ENCODE results near the gene UST.

Gene UST

GRCh38 chr6:149063468-149063867 is 316.6 kb downstream of the UST start:
- DNase-seq (ENCODE audit: low spot score), result no peak

DNA sequence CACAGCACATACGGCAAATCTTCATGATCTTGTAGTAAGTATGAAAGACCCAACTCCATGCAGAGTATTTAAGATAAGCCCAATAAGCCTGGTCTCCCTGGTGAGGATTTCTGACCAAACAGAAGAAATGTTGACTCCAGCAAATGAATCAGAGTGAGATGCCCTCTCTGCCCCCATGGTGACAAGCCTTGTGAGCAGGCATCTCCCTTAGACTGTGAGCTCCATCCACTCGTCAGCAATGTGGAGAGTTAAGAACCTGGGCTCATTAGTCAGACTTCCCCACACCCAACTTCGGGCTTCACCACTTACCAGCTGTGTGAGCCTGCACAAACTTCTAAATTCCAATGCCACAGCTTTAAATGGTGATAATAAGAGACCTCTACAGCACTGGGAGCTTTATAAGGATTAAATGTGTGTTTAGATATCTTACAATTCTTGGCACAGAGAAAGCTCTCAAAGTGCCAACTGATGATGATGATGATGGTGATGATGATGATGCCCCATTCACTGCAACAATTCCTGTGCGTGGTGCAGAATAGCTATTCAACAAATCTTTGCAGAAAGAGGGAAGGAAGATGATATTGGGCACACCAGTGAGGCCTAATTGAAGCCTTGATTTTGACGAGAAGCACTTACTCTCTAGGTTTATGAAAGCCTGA is 317.3 kb downstream of the UST start:
- DNase-seq (ENCODE audit: low spot score), result no peak

DNA sequence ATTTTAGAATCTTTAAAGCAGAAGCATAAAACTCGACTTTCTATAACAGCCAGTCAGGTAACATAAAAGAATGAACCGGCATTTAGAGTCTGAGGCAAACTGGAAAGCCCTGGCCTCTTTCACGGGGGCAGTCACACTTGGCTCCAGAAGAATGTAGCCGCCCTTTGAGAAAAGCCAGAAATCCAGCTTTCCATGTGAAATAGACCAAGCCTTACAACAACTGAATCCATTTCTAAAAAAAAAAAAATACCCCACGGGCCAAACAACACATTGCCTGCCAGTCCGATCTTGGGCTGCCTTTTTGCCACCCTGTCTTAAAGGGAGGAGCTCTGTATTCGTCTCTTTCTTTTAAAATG is 317.8 kb downstream of the UST start:
- DNase-seq (ENCODE audit: low spot score), result no peak

DNA sequence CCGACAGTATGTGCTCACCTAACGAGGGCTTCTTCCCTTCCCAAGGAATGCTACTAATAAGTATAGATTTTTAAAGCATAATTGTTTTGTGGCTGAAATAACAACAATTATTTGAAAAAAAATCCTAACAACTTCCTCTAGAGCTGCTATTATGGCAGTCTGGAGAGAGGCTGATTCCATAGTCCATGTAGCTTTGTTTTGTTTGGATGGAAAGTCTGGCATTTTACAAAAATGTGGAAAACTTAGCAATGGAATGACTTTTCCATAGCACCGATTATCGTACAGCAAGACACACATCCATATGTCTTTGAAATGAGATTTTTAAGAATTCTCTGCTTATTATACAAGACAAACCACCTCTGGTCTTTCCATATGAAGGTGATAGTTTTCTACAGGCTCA is 318.3 kb downstream of the UST start:
- no peak for DNase-seq (ENCODE audit: low spot score)

DNA sequence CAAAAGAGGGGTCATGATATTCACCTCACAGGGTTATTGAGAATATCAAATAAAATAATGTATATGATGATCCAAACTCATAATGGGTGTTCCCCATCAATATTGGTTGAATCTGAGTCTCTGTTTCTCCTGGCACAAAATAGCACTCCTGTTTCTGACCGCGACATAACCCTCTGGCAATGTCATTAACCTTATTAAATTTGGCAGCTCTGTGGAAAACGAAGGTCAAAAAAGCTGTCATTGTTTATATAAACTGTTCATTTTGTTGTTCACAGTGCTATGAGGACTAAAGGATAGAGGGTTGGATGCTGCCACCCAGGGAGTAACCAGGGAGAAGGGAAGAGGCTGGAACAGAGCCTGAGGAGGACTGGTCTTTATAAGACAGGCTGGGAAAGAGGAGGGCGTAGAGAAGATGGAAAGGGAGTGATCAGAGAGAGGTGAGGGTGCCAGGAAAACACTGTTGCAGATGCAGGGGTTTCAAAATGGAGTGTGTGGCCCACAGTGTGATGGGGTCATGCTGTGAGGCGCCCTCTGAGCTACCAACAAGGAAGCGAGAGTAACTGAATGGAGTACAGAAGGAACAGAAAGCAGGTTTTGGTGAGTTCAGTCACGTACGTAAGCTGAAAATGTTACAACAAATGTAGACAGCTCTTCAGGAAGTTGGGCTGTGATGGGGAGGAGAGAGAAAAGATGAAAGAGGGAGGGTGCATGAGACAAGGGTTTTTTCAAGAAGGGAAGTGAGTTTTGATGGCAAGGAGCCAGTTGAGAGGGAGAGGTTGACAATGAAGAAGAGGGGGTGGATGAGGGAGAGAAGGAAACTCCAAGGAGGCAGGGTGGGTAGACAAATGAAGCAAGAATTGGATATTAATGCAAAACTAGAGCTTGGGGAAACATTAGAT is 319.1 kb downstream of the UST start:
- no peak for DNase-seq (ENCODE audit: low spot score)

DNA sequence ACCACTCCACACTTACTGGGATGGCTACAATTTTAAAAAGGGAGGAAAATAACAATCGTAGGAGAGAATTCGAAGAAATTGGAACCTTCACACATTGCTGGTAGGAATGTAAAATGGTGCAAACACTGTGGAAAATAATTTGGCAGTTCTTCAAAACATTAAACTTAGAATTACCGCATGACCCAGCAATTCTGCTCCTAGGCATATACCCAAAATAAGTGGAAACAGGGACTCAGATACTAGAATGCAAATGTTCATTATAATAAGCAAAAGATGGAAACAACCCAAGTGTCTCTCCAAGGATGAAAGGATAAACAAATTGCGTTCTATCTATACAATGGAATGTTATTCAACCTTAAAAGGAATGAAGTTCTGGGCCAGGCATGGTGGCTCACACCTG is 325.2 kb downstream of the UST start:
- DNase-seq (ENCODE audit: low spot score), result no peak

- DNase-seq (ENCODE audit: low spot score), result no peak
Observed at GRCh38 chr6:149074832-149075258, 328.0 kb downstream of the UST start.

- DNase-seq (ENCODE audit: low spot score), result no peak
Observed at GRCh38 chr6:149075616-149076354, 329.0 kb downstream of the UST start.

DNA sequence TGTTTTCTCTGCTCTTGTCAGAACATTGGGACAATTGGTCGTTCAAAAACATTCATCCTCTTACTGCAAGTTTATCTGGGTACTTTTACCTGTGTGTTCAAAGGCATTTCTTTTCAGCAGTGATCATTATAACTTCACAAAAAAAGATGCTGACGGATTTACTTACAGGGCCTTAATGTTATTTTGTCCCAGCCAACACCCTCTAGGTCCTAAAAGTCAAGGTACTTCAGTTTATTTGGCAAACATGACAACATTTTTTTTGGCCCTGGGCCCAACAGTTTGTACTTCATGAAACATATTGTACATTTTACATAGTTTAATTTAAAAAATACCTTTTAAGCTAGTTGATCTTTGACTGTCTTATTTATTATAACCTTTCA is 329.5 kb downstream of the UST start:
- DNase-seq (ENCODE audit: low spot score), result no peak

DNA sequence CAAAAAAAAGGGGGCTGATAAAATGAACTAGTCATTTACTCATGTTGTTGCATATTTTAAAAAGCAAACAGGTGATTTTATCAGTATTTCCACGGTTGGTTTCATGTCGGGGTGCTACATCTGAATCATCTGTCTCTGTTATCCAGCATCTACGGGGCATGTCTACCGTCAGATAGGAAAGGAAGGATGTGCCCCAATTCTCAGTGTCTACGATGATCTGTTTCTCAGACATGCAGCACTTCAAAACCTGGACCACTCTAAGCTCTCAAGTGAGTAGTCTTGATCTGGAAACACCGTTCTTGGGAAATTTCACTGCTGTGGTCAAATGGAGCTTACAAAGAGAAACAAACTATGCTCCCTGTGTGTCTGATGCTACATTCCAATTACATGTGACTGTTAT is 330.4 kb downstream of the UST start:
- DNase-seq (ENCODE audit: low spot score), result no peak

- no peak for DNase-seq (ENCODE audit: low spot score)
Observed at GRCh38 chr6:149078211-149078782, 331.5 kb downstream of the UST start.

DNA sequence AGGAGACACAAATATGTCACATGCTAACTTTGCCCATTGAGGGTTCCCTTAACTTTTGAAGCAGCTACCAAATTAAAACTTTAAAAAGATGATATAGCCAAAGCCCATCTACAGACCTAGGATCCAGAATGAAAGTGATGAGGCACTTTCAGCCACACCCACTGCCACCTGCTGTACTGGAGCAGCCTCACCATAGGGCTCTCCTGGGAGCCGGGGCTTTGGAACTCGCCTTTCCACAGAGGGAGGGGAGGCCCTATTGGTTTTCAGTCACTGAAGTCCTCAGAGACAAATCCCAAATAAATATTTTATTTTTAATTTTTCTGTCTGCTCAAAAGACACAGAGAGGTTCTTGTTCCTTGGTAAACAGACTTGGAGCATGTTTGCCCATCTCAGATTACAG is 332.6 kb downstream of the UST start:
- no peak for DNase-seq (ENCODE audit: low spot score)

DNA sequence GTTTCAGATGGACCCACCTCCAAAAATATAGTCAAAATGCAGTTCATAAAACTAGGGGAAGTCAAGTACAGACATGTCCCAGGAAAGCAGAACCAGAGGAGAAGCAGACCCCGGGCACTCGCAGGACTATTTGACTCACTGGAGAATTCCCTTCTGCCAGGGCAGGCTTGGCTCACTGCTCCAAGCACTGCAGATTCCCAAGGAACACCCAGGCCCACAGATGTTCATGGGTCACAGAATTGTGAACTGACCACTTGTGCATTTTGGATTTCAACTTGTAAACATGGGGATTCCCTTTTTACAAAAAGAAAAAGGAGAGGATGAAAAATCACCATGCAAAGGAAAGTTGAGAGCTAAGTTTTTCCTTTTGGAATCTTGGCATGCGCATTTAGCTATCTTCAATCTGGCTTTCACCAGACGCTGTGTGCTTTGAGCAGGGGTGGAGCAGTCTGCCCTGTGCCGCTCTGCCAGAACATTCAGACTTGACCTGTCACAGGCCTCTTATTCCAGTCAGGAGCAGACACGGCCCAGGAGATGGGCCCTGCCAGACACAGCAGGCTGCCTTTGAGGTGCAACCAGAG is 333.2 kb downstream of the UST start:
- no peak for DNase-seq (ENCODE audit: low spot score)

GRCh38 chr6:149080511-149080910 is 333.7 kb downstream of the UST start:
- no peak for DNase-seq (ENCODE audit: low spot score)

- DNase-seq (ENCODE audit: low spot score), result no peak
Observed at GRCh38 chr6:149081281-149081680, 334.5 kb downstream of the UST start.

GRCh38 chr6:149082320-149082719 is 335.5 kb downstream of the UST start:
- DNase-seq (ENCODE audit: low spot score), result peak; percentile 36

GRCh38 chr6:149084026-149084425 is 337.2 kb downstream of the UST start:
- no peak for DNase-seq (ENCODE audit: low spot score)

GRCh38 chr6:149084808-149085556 is 338.2 kb downstream of the UST start:
- no peak for DNase-seq (ENCODE audit: low spot score)

DNA sequence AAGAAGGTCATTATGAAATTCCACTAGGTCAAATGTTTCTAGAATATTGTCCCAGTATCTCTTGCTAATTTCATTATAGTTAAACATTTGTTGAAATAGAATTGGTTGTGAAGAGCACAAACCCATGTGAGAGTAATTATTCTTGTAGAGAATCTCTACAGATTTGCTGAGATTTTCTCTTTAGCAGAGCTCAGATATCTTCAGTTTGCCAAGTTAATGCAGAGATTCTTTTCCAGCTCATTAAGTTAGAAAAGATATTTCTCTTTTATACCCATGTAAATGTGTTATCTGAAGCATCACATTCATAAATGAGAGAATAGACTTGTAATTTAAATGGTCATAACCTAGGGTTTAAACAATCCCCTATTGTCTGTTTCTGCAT is 338.7 kb downstream of the UST start:
- DNase-seq (ENCODE audit: low spot score), result no peak

GRCh38 chr6:149086363-149086762 is 339.5 kb downstream of the UST start:
- DNase-seq (ENCODE audit: low spot score), result no peak

DNA sequence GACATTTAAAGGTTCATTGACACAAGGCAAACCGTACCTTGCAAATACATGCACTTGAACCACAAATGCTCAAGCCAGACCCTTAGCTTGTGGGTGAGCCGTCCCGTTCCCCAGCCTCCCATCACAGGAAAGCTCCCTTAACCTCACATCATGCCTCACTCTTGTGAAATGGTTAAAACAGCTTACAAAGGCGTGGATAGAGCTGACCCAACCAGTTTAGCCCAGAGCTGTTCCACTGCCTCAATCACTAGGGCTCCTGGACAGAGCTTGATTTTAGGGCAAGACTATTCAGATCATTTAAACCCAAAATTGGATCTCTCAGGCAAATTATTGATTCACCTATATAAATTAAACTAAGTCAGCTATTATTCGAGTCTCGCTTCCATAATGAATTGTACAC is 341.1 kb downstream of the UST start:
- no peak for DNase-seq (ENCODE audit: low spot score)

- DNase-seq (ENCODE audit: low spot score), result no peak
Observed at GRCh38 chr6:149088361-149088760, 341.5 kb downstream of the UST start.

All from HuH-7.5 (cell line).